Tibial artery (tissue), 4 donors: ENCODE measurements around the gene ARFIP1.

Experiments
- DNase-seq, 2 donors: peaks; one replicate each; pipeline ENCODE4 v3.0.0-alpha.2; 2019
- H3K27ac ChIP-seq, 2 donors: fragments of 200-600 bp; sonication (generic) in 1 of 2; 1 replicate in 1 of 2; 2 replicates in 1 of 2; pipeline ENCODE4 v1.5.1; 2018 to 2019; ENCODE audit warnings: mild to moderate bottlenecking in 1 of 2
- H3K27me3 ChIP-seq, 2 donors: fragments of 200-600 bp; sonication (generic) in 1 of 2; one replicate each; pipeline versions ENCODE4 v1.5.1 to v1.6.0; 2016 to 2019
- H3K36me3 ChIP-seq, 3 donors: fragments of 200-600 bp; sonication (generic) in 2 of 3; one replicate each; pipeline ENCODE4 v1.5.1; 2016 to 2019; ENCODE audit warnings: mild to moderate bottlenecking in 2 of 3
- H3K4me1 ChIP-seq, 4 donors: fragments of 200-600 bp; sonication (generic) in 2 of 4; 1 replicate in 3 of 4; 2 replicates in 1 of 4; pipeline ENCODE4 v1.5.1; 2016 to 2019
- H3K4me3 ChIP-seq, 2 donors: fragments of 200-600 bp; sonication (generic) in 1 of 2; 1 replicate in 1 of 2; 2 replicates in 1 of 2; pipeline ENCODE4 v1.5.1; 2018 to 2019; ENCODE audit warnings: mild to moderate bottlenecking in 2 of 2
- H3K9me3 ChIP-seq, 3 donors: fragments of 200-600 bp; sonication (generic) in 1 of 3; one replicate each; pipeline ENCODE4 v1.5.1; 2016 to 2019
- intact Hi-C: fragments of 100-400 bp; cut with DNase I; formaldehyde crosslinking; loops from one replicate; pipeline ENCODE4 v1.15.0; 2023; ENCODE audit warnings: low total_unique reads
- TF ChIP-seq, protein P1 (sequence below), 2 experiments: fragments of 200-600 bp in 1 of 2; fragments of 450-650 bp in 1 of 2; IDR thresholded peaks; one replicate each; pipeline ENCODE4 v1.5.1; 2017 to 2019; ENCODE audit warnings: antibody characterized with exemption in 2 of 2, mild to moderate bottlenecking in 1 of 2, moderate library complexity in 1 of 2

The ARFIP1 gene

GRCh38 chr4:152817331-152817730 is 37.6 kb downstream of the ARFIP1 start:
- TF ChIP-seq, protein P1, sequence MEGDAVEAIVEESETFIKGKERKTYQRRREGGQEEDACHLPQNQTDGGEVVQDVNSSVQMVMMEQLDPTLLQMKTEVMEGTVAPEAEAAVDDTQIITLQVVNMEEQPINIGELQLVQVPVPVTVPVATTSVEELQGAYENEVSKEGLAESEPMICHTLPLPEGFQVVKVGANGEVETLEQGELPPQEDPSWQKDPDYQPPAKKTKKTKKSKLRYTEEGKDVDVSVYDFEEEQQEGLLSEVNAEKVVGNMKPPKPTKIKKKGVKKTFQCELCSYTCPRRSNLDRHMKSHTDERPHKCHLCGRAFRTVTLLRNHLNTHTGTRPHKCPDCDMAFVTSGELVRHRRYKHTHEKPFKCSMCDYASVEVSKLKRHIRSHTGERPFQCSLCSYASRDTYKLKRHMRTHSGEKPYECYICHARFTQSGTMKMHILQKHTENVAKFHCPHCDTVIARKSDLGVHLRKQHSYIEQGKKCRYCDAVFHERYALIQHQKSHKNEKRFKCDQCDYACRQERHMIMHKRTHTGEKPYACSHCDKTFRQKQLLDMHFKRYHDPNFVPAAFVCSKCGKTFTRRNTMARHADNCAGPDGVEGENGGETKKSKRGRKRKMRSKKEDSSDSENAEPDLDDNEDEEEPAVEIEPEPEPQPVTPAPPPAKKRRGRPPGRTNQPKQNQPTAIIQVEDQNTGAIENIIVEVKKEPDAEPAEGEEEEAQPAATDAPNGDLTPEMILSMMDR (IDR thresholded peaks at IDR 0.05): no peak
- H3K27ac ChIP-seq: no peak overlapping the region
- intact Hi-C loops: no loop called here

GRCh38 chr4:152819026-152819645 is 39.4 kb downstream of the ARFIP1 start:
- intact Hi-C loops: no loop called here
- no peak overlapping the region for H3K4me3 ChIP-seq
- no peaks in the 10 kb centered on the region for H3K27me3 ChIP-seq
- no peak overlapping the region for H3K27ac ChIP-seq
- peaks cover 0 to 21% (median 18%) of the 10 kb centered on the region in 3 donors for H3K36me3 ChIP-seq
- peaks cover 0 to 17% (median 5%) of the 10 kb centered on the region in 4 donors for H3K4me1 ChIP-seq
- peaks cover 0 to 6% (median 0%) of the 10 kb centered on the region in 3 donors for H3K9me3 ChIP-seq
- no peak for DNase-seq
- TF ChIP-seq, protein P1 (IDR thresholded peaks at IDR 0.05): no peak

More at GRCh38 chr4:152817331-152817730, 37.6 kb downstream of the ARFIP1 start:
- H3K27me3 ChIP-seq: no peaks in the 10 kb centered on the region
- peaks cover 0 to 17% (median 5%) of the 10 kb centered on the region in 4 donors for H3K4me1 ChIP-seq
- peaks cover 0 to 21% (median 20%) of the 10 kb centered on the region in 3 donors for H3K36me3 ChIP-seq
- DNase-seq: no peak
- no peak overlapping the region for H3K4me3 ChIP-seq
- H3K9me3 ChIP-seq: peaks cover 0 to 6% (median 0%) of the 10 kb centered on the region in 3 donors

- Histone ChIP-seq H3K36me3 (peaks cover 0 to 21% (median 18%) of the 10 kb centered on the region in 3 donors), H3K4me3 (no peak overlapping the region), H3K27me3 (no peaks in the 10 kb centered on the region), H3K27ac (no peak overlapping the region), H3K4me1 (peaks cover 0 to 17% (median 5%) of the 10 kb centered on the region in 4 donors), H3K9me3 (peaks cover 0 to 6% (median 0%) of the 10 kb centered on the region in 3 donors)
- no peak for DNase-seq
- intact Hi-C loops: no loop called here
- TF ChIP-seq, protein P1 (IDR thresholded peaks at IDR 0.05): no peak
Measured at GRCh38 chr4:152820073-152820472, 40.3 kb downstream of the ARFIP1 start.

DNA sequence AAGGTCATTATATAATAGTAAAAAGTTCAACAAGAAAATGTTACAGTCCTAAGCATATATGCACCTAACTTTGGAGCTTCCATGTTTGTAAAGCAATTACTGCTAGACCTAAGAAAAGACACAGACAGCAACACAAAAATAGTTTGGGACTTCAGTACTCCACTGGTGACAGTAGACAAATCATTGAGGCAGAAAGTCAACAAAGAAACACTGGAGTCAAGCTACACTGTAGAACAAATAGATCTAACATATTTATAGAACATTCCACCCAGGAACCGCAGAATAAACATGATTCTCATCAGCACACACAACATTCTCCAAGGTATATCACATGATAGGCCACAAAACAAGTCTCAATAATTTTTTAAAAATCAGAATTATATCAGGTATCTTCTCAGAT is 42.6 kb downstream of the ARFIP1 start:
- intact Hi-C loops: no loop called here
- H3K4me3 ChIP-seq: no peak overlapping the region
- peaks cover 0 to 9% (median 4%) of the 10 kb centered on the region in 4 donors for H3K4me1 ChIP-seq
- no peaks in the 10 kb centered on the region for H3K27me3 ChIP-seq
- DNase-seq: no peak
- no peak overlapping the region for H3K27ac ChIP-seq
- TF ChIP-seq, protein P1 (IDR thresholded peaks at IDR 0.05): no peak
- peaks cover 0 to 21% (median 5%) of the 10 kb centered on the region in 3 donors for H3K36me3 ChIP-seq
- peaks cover 0 to 6% (median 0%) of the 10 kb centered on the region in 3 donors for H3K9me3 ChIP-seq

DNA sequence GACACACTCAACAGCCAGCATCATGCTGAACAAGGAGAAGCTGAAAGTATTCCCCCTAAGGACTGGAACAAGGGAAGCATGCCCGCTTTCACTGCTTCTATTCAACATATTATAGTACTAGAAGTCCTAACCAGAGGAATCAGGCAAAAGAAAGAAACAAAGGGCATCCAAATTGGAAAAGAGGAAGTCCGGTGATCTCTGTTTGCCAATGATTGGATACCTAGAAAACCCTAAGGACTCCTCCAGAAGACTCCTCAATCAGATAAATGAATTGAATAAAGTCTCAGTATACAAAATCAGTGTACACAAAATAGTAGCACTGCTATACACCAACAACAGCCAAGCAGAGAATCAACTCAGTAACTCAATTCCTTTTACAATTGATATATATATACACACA is 44.8 kb downstream of the ARFIP1 start:
- intact Hi-C loops: no loop called here
- no peak for DNase-seq
- TF ChIP-seq, protein P1 (IDR thresholded peaks at IDR 0.05): no peak
- Histone ChIP-seq H3K9me3 (peaks cover 0 to 14% (median 5%) of the 10 kb centered on the region in 3 donors), H3K4me3 (no peak overlapping the region), H3K27ac (no peak overlapping the region), H3K36me3 (peaks cover 0 to 10% (median 5%) of the 10 kb centered on the region in 3 donors), H3K4me1 (no peaks in the 10 kb centered on the region), H3K27me3 (no peaks in the 10 kb centered on the region)
